ENCODE data around the gene TBC1D3B.
"Not testable (repeated sequence)": the region's sequence is repeated elsewhere in the genome, so short reads cannot be mapped to it uniquely, and the experiment has no call there.

DNA sequence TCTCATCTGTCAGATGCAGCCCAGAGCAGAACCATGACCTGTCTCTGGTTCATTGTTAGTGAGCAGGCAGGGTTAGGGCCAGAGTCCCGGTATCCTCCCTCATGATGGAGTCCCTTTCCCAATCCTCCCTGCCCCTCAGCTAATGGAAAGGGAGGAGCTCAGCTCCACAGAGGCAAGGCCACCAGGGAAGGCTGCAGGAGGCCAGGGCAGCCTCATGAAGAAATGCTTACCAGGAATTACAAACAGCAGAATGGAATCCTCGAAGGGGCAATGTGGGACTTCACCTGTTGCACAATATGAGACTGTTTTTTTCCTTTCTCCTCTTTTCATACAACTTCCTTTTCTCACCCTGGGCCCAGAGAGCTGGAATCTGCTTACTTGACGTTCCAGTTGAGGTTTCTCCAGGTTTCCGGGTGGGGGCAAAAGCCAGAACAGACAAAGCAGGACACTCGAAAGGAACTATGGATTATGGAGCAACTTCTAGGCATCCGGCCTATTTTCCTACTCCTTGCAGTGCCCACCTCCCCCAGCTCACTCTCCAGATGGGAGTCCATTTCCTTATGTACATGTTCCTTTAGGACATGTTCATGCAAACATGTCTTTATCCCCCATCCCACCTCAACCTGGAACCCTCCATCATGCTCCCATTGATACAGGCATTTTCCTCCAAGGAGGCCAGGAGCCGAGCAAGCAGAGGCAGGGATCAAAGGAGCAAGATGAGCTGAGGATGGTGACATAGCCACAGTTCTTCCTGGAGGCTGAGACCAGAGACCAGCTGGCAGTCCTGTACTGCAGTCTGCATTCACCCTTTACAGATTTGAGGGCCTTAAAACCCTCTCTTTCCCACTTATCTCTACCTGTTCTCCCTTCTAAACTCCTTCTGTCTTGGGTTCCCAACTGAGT lies 39.2 kb upstream of the TBC1D3B start:
- TF ChIP-seq FOSL1 (CRISPR knock-in tag; IDR thresholded peaks at IDR 0.05; ENCODE audit: borderline replicate concordance); HDAC2 (CRISPR knock-in tag; IDR thresholded peaks at IDR 0.05); NR2C2 (CRISPR knock-in tag; IDR thresholded peaks at IDR 0.05; ENCODE audit: borderline replicate concordance); POLR2A (IDR thresholded peaks at IDR 0.05; ENCODE audit: insufficient read depth in 1 of 2, low read depth in 2 of 2, low read length in 2 of 2); MAFK (conservative IDR thresholded peaks at IDR 0.05 in 1 of 2, IDR thresholded peaks at IDR 0.05 in 1 of 2; ENCODE audit: low read length in 2 of 2); NFATC3 (CRISPR knock-in tag; IDR thresholded peaks at IDR 0.05); BRD4 (CRISPR knock-in tag; IDR thresholded peaks at IDR 0.05): not testable (repeated sequence)
- TF ChIP-seq, protein P1, sequence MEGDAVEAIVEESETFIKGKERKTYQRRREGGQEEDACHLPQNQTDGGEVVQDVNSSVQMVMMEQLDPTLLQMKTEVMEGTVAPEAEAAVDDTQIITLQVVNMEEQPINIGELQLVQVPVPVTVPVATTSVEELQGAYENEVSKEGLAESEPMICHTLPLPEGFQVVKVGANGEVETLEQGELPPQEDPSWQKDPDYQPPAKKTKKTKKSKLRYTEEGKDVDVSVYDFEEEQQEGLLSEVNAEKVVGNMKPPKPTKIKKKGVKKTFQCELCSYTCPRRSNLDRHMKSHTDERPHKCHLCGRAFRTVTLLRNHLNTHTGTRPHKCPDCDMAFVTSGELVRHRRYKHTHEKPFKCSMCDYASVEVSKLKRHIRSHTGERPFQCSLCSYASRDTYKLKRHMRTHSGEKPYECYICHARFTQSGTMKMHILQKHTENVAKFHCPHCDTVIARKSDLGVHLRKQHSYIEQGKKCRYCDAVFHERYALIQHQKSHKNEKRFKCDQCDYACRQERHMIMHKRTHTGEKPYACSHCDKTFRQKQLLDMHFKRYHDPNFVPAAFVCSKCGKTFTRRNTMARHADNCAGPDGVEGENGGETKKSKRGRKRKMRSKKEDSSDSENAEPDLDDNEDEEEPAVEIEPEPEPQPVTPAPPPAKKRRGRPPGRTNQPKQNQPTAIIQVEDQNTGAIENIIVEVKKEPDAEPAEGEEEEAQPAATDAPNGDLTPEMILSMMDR (CRISPR knock-in tag; IDR thresholded peaks at IDR 0.05), result not testable (repeated sequence)
- TF ChIP-seq, protein P2, sequence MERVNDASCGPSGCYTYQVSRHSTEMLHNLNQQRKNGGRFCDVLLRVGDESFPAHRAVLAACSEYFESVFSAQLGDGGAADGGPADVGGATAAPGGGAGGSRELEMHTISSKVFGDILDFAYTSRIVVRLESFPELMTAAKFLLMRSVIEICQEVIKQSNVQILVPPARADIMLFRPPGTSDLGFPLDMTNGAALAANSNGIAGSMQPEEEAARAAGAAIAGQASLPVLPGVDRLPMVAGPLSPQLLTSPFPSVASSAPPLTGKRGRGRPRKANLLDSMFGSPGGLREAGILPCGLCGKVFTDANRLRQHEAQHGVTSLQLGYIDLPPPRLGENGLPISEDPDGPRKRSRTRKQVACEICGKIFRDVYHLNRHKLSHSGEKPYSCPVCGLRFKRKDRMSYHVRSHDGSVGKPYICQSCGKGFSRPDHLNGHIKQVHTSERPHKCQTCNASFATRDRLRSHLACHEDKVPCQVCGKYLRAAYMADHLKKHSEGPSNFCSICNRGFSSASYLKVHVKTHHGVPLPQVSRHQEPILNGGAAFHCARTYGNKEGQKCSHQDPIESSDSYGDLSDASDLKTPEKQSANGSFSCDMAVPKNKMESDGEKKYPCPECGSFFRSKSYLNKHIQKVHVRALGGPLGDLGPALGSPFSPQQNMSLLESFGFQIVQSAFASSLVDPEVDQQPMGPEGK (CRISPR knock-in tag; IDR thresholded peaks at IDR 0.05), result not testable (repeated sequence)
